Breast epithelium (tissue), 3 donors: ENCODE results near the gene ERAL1.

Source experiments
- CTCF ChIP-seq, 3 donors: fragments of 450-650 bp; IDR thresholded peaks; one replicate each; pipeline ENCODE4 v1.5.1; 2016 to 2017; ENCODE audit warnings: antibody characterized with exemption in 3 of 3, mild to moderate bottlenecking in 3 of 3, moderate library complexity in 3 of 3
- POLR2A ChIP-seq: fragments of 450-650 bp; IDR thresholded peaks from one replicate; pipeline ENCODE4 v1.6.1; 2016; ENCODE audit warnings: antibody characterized with exemption, mild to moderate bottlenecking, moderate library complexity
- POLR2AphosphoS5 ChIP-seq, 3 donors: sonication (generic); formaldehyde crosslinking; IDR thresholded peaks; one replicate each; pipeline ENCODE4 v1.6.1; 2017; ENCODE audit warnings: antibody characterized with exemption in 3 of 3

GRCh38 chr17:28904800-28905199 is 50.0 kb downstream of the ERAL1 start:
- TF ChIP-seq CTCF (IDR thresholded peaks at IDR 0.05) (no peak), POLR2AphosphoS5 (IDR thresholded peaks at IDR 0.05) (no peak), POLR2A (no peak)
